GM18511 (cell line): ENCODE data around the gene SUOX.
"Not testable (repeated sequence)": the region's sequence is repeated elsewhere in the genome, so short reads cannot be mapped to it uniquely, and the experiment has no call there.

ENCODE experiments used
- ATAC-seq: cut with Tn5 transposase; IDR thresholded peaks from one replicate; pipeline ENCODE4 v1.9.1; 2021; ENCODE audit warnings: mild to moderate bottlenecking, moderate library complexity; ENCODE audit not compliant: unreplicated experiment

Gene SUOX

GRCh38 chr12:55996715-55997534 is at the start of gene SUOX:
SUOX (plus strand) TSS chr12:55997276; CDS start chr12:56002222, 4,946 bp downstream.
- peak; percentile 99 for ATAC-seq

GRCh38 chr12:55955344-55955743 is 41.7 kb upstream of the SUOX start:
- no peak for ATAC-seq

- no peak for ATAC-seq
Observed at GRCh38 chr12:55955800-55956508, 41.1 kb upstream of the SUOX start.

GRCh38 chr12:55957106-55957859 is 39.8 kb upstream of the SUOX start:
- no peak for ATAC-seq

- ATAC-seq, result no peak
Observed at GRCh38 chr12:55963760-55964159, 33.3 kb upstream of the SUOX start.

GRCh38 chr12:55965240-55965639 is 31.8 kb upstream of the SUOX start:
- ATAC-seq, result no peak

- ATAC-seq, result peak; percentile 26
Observed at GRCh38 chr12:55965941-55966407, 31.1 kb upstream of the SUOX start, which contains the start of gene PMEL. PMEL (minus strand) TSS chr12:55966042; CDS start chr12:55966011, 31 bp downstream.

GRCh38 chr12:55966408-55967281 is 30.4 kb upstream of the SUOX start, which contains the start of gene CDK2:
CDK2 (plus strand) TSS chr12:55966830; CDS start chr12:55967009, 179 bp downstream.
- peak; percentile 94 for ATAC-seq

- ATAC-seq, result no peak
Observed at GRCh38 chr12:55969356-55969755, 27.7 kb upstream of the SUOX start.

- no peak for ATAC-seq
Observed at GRCh38 chr12:55970775-55971174, 26.3 kb upstream of the SUOX start.

GRCh38 chr12:55972042-55972441 is 25.0 kb upstream of the SUOX start:
- ATAC-seq, result no peak

GRCh38 chr12:55972456-55972855 is 24.6 kb upstream of the SUOX start:
- no peak for ATAC-seq

- ATAC-seq, result no peak
Observed at GRCh38 chr12:55972911-55973598, 24.0 kb upstream of the SUOX start.

- peak; percentile 94 for ATAC-seq
Observed at GRCh38 chr12:55973599-55974307, 23.3 kb upstream of the SUOX start, which contains the start of gene RAB5B. RAB5B (plus strand) TSS chr12:55974078; CDS start chr12:55986961, 12,883 bp downstream.

- ATAC-seq, result peak; percentile 33
Observed at GRCh38 chr12:55974308-55974730, 22.8 kb upstream of the SUOX start.

- no peak for ATAC-seq
Observed at GRCh38 chr12:55978393-55978792, 18.7 kb upstream of the SUOX start.

- no peak for ATAC-seq
Observed at GRCh38 chr12:55979069-55979468, 18.0 kb upstream of the SUOX start.

- not testable (repeated sequence) for ATAC-seq
Observed at GRCh38 chr12:55981882-55982281, 15.2 kb upstream of the SUOX start.
